WI38 (cell line): Measurements from ENCODE around the gene MON2.
"Not testable (repeated sequence)": the region's sequence is repeated elsewhere in the genome, so short reads cannot be mapped to it uniquely, and the experiment has no call there.

Experiments used
- H3K4me3 ChIP-seq: 2 replicates; pipeline ENCODE4 v1.5.1; 2011; ENCODE audit warnings: low read depth, mild to moderate bottlenecking, control low read depth, low read length
- CTCF ChIP-seq: IDR thresholded peaks from 2 replicates; pipeline ENCODE4 v1.5.1; 2012; ENCODE audit warnings: low read depth, mild to moderate bottlenecking, control low read depth, low read length

Gene MON2

GRCh38 chr12:62552906-62553556 is 86.4 kb downstream of the MON2 start:
- no peak overlapping the region for H3K4me3 ChIP-seq

GRCh38 chr12:62559366-62559765 is 92.7 kb downstream of the MON2 start:
- not testable (repeated sequence) for H3K4me3 ChIP-seq

More at GRCh38 chr12:62552906-62553556, 86.4 kb downstream of the MON2 start:
- no peak for TF ChIP-seq CTCF

GRCh38 chr12:62562846-62563245 is 96.2 kb downstream of the MON2 start:
- TF ChIP-seq CTCF = no peak

GRCh38 chr12:62575036-62575435 is 108.4 kb downstream of the MON2 start:
- no peak for TF ChIP-seq CTCF
- no peak overlapping the region for H3K4me3 ChIP-seq

More at GRCh38 chr12:62562846-62563245, 96.2 kb downstream of the MON2 start:
- no peak overlapping the region for H3K4me3 ChIP-seq

GRCh38 chr12:62576503-62576902 is 109.9 kb downstream of the MON2 start:
- TF ChIP-seq CTCF = no peak
- no peak overlapping the region for H3K4me3 ChIP-seq

GRCh38 chr12:62578726-62579125 is 112.1 kb downstream of the MON2 start:
- H3K4me3 ChIP-seq = no peak overlapping the region
- TF ChIP-seq CTCF = no peak

- H3K4me3 ChIP-seq = no peak overlapping the region
- peak; percentile 39; the same call in 1 of the 2 replicates for TF ChIP-seq CTCF
Observed at GRCh38 chr12:62581288-62582064, 114.8 kb downstream of the MON2 start.
